ENCODE measurements around the gene RNASE12.

The RNASE12 gene

GRCh38 chr14:20613094-20614037, 22.2 kb upstream of the RNASE12 start:
- H3K9me3 ChIP-seq (replicated peaks; ENCODE audit: insufficient read depth, low read length) = no peaks in the 10 kb centered on the region
- H3F3A ChIP-seq (ENCODE audit: insufficient read depth, low read length) = peaks cover 22% of the 10 kb centered on the region
- H3K4me2 ChIP-seq (ENCODE audit: low read depth, low read length) = peak overlapping the region; percentile 68
- peak overlapping the region; percentile 53; the same call in 1 of the 2 replicates for H3K27ac ChIP-seq (ENCODE audit: low read length)
- H3K4me3 ChIP-seq (ENCODE audit: low read length) = peak overlapping the region; percentile 46
- H3K27me3 ChIP-seq (replicated peaks; ENCODE audit: insufficient read depth, low read length) = no peaks in the 10 kb centered on the region
- no peaks in the 10 kb centered on the region for H4K20me1 ChIP-seq (ENCODE audit: insufficient read depth, low read length)
- H3K79me2 ChIP-seq (ENCODE audit: low read length) = no peaks in the 10 kb centered on the region
- H3K36me3 ChIP-seq (replicated peaks; ENCODE audit: insufficient read depth, low read length) = no peaks in the 10 kb centered on the region
- no peaks in the 10 kb centered on the region; the same call in 1 of the 2 replicates for H3K4me1 ChIP-seq (ENCODE audit: low read length)
- no peak overlapping the region; the same call in 1 of the 2 replicates for H3K9ac ChIP-seq (ENCODE audit: low read length)
- H2AFZ ChIP-seq (ENCODE audit: low read length) = 0 out of 2 replicates have a peak overlapping the region, but pooled peaks have one; percentile 17
- H3K9me2 ChIP-seq (replicated peaks; ENCODE audit: insufficient read depth, low read length) = no peaks in the 10 kb centered on the region
- DNase-seq = peak; percentile 92
- TF ChIP-seq EZH2 (optimal IDR thresholded peaks at IDR 0.05; ENCODE audit: low read depth, low read length) = no peak
- peak; percentile 47 for TF ChIP-seq CTCF (IDR thresholded peaks at IDR 0.05; ENCODE audit: low read length)
- no peak for TF ChIP-seq EZH2phosphoT487 (IDR thresholded peaks at IDR 0.05; ENCODE audit: low read length)

- H3K4me3 ChIP-seq (ENCODE audit: low read length) = peak overlapping the region; percentile 46; the same call in 1 of the 2 replicates
- H3K9me2 ChIP-seq (replicated peaks; ENCODE audit: insufficient read depth, low read length) = no peaks in the 10 kb centered on the region
- H3K27me3 ChIP-seq (replicated peaks; ENCODE audit: insufficient read depth, low read length) = no peaks in the 10 kb centered on the region
- H3K9me3 ChIP-seq (replicated peaks; ENCODE audit: insufficient read depth, low read length) = no peaks in the 10 kb centered on the region
- H3K79me2 ChIP-seq (ENCODE audit: low read length) = no peaks in the 10 kb centered on the region
- no peaks in the 10 kb centered on the region for H3K36me3 ChIP-seq (replicated peaks; ENCODE audit: insufficient read depth, low read length)
- no peaks in the 10 kb centered on the region for H4K20me1 ChIP-seq (ENCODE audit: insufficient read depth, low read length)
- TF ChIP-seq EZH2 (optimal IDR thresholded peaks at IDR 0.05; ENCODE audit: low read depth, low read length) = no peak
- TF ChIP-seq CTCF (IDR thresholded peaks at IDR 0.05; ENCODE audit: low read length) = no peak
- no peak for TF ChIP-seq EZH2phosphoT487 (IDR thresholded peaks at IDR 0.05; ENCODE audit: low read length)
- H3K4me2 ChIP-seq (ENCODE audit: low read depth, low read length) = peak overlapping the region; percentile 68
- H2AFZ ChIP-seq (ENCODE audit: low read length) = no peak overlapping the region
- no peak overlapping the region; the same call in 1 of the 2 replicates for H3K9ac ChIP-seq (ENCODE audit: low read length)
- DNase-seq = peak; percentile 21
- H3K4me1 ChIP-seq (ENCODE audit: low read length) = no peaks in the 10 kb centered on the region; the same call in 1 of the 2 replicates
- H3F3A ChIP-seq (ENCODE audit: insufficient read depth, low read length) = peaks cover 22% of the 10 kb centered on the region
- H3K27ac ChIP-seq (ENCODE audit: low read length) = peak overlapping the region; percentile 44; the same call in 1 of the 2 replicates
Observed at GRCh38 chr14:20612403-20612802, 21.2 kb upstream of the RNASE12 start.

- H3K79me2 ChIP-seq (ENCODE audit: low read length) = no peaks in the 10 kb centered on the region
- H2AFZ ChIP-seq (ENCODE audit: low read length) = no peak overlapping the region
- no peaks in the 10 kb centered on the region for H4K20me1 ChIP-seq (ENCODE audit: insufficient read depth, low read length)
- H3K4me2 ChIP-seq (ENCODE audit: low read depth, low read length) = no peak overlapping the region; the same call in 1 of the 2 replicates
- no peaks in the 10 kb centered on the region for H3K9me3 ChIP-seq (replicated peaks; ENCODE audit: insufficient read depth, low read length)
- H3K4me1 ChIP-seq (ENCODE audit: low read length) = no peaks in the 10 kb centered on the region; the same call in 1 of the 2 replicates
- DNase-seq = no peak
- no peak overlapping the region for H3K4me3 ChIP-seq (ENCODE audit: low read length)
- no peaks in the 10 kb centered on the region for H3K36me3 ChIP-seq (replicated peaks; ENCODE audit: insufficient read depth, low read length)
- H3K27ac ChIP-seq (ENCODE audit: low read length) = no peak overlapping the region
- no peaks in the 10 kb centered on the region for H3K9me2 ChIP-seq (replicated peaks; ENCODE audit: insufficient read depth, low read length)
- H3F3A ChIP-seq (ENCODE audit: insufficient read depth, low read length) = peaks cover 22% of the 10 kb centered on the region
- H3K9ac ChIP-seq (ENCODE audit: low read length) = no peak overlapping the region
- no peaks in the 10 kb centered on the region for H3K27me3 ChIP-seq (replicated peaks; ENCODE audit: insufficient read depth, low read length)
- TF ChIP-seq CTCF (IDR thresholded peaks at IDR 0.05; ENCODE audit: low read length) (no peak), EZH2 (optimal IDR thresholded peaks at IDR 0.05; ENCODE audit: low read depth, low read length) (no peak), EZH2phosphoT487 (IDR thresholded peaks at IDR 0.05; ENCODE audit: low read length) (no peak)
Observed at GRCh38 chr14:20611277-20611676, 20.1 kb upstream of the RNASE12 start.
